AG04450 (cell line): ENCODE data around the gene MRPS30. TPM values are rescaled to one million over a fixed set of nuclear protein-coding genes. Genes with fewer than 3 reads are reported as not detected.

Experiments
- CTCF ChIA-PET: fragments of 300-600, 350-600 bp; formaldehyde crosslinking; extraction: SDS; loops from one replicate; lab custom pipeline; 2022; ENCODE audit warnings: antibody characterized with exemption, inconsistent platforms; lab: Charles Lee
- POLR2A ChIA-PET: fragments of 350-600 bp; formaldehyde crosslinking; extraction: SDS; loops from one replicate; lab custom pipeline; 2021; ENCODE audit warnings: antibody characterized with exemption, inconsistent platforms; lab: Yijun Ruan, JAX
- DNase-seq: peaks from one replicate; pipeline ENCODE4 v3.0.0-alpha.2; 2011; ENCODE audit warnings: low read depth, low spot score
- H3K27ac ChIP-seq: one replicate; pipeline ENCODE4 v1.5.1; 2012; ENCODE audit warnings: low read depth, low read length, control low read depth
- H3K27me3 ChIP-seq: one replicate; pipeline ENCODE4 v1.6.0; 2012; ENCODE audit warnings: low read length; ENCODE audit not compliant: control insufficient read depth, insufficient read depth
- H3K4me3 ChIP-seq: 2 replicates; pipeline ENCODE4 v1.5.1; 2011; ENCODE audit warnings: mild to moderate bottlenecking, low read depth, low read length, control low read depth
- H3K9me3 ChIP-seq: 2 replicates; pipeline ENCODE4 v1.5.1; 2012; ENCODE audit warnings: low read length; ENCODE audit not compliant: control insufficient read depth, insufficient read depth
- CTCF ChIP-seq: IDR thresholded peaks from 2 replicates; pipeline ENCODE4 v1.5.1; 2011; ENCODE audit warnings: low read depth, low read length, control low read depth, inconsistent platforms
- polyA plus RNA-seq: library from polyadenylated mRNA; depleted of rRNA; stranded (reverse); fragments of >200 nt; gene quantifications from 2 replicates; pipeline ENCODE4 v1.2.3, GENCODE V29; 2011

Gene MRPS30
- polyA plus RNA-seq, 1 experiment = 36.3 TPM

DNA sequence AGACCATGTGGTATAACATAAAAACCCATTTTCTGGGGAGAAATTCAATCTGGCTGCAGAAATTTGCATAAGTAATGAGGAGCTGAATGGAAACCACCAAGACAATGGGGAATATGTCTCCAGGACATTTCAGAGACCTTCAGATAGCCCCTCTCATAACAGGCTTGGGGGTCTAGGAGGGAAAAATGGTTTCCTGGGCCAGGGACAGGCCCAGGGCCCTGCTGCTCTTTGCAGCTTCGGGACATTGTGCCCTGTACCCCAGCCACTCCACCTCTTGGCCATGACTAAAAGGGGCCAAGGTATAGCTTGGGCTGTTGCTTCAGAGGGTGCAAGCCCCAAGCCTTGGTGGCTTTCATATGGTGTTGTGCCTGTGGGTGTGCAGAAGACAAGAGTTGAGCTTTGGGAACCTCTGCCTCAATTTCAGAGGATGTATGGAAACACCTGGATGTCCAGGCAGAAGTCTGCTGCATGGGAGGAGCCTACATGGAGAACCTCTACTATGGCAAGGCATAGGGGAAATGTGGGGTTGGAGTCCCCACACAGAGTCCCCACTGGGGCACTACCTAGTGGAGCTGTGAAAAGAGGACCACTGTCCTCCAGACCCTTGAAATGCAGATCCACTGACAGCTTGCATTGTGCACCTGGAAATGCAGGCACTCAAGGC, 30.4 kb downstream of the MRPS30 start:
- CTCF ChIA-PET = no interaction called here
- no peaks in the 10 kb centered on the region for H3K27me3 ChIP-seq
- DNase-seq = no peak
- peaks cover 6% of the 10 kb centered on the region; the same call in 1 of the 2 replicates for H3K9me3 ChIP-seq
- H3K27ac ChIP-seq = no peak overlapping the region
- no peak overlapping the region for H3K4me3 ChIP-seq
- no peak for TF ChIP-seq CTCF
- POLR2A ChIA-PET = no interaction called here

- TF ChIP-seq CTCF = no peak
- ChIA-PET POLR2A (no interaction called here), CTCF (no interaction called here)
- no peak for DNase-seq
- no peak overlapping the region for H3K27ac ChIP-seq
- no peak overlapping the region for H3K4me3 ChIP-seq
- peaks cover 6% of the 10 kb centered on the region; the same call in 1 of the 2 replicates for H3K9me3 ChIP-seq
- no peaks in the 10 kb centered on the region for H3K27me3 ChIP-seq
Observed at GRCh38 chr5:44842496-44843282, 33.9 kb downstream of the MRPS30 start.

DNA sequence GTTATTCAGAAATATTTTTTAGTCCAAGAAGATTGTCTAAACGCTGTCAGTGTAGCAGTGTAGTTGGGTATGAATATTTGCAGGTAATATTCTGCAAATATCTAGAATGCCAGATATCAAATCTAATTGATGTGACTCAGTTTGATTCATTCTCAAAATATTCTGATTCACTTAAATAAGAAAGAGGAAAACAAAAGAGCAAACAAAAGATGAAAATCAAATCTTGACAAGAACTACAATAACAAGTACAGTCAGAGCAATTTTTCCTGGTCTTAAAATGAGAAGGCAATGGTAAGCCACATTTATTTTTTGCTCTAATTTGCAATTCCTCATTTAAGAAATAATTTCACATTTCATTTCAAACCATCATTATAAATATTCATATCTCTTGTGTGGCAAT, 36.0 kb downstream of the MRPS30 start:
- Histone ChIP-seq H3K9me3 (no peaks in the 10 kb centered on the region), H3K4me3 (no peak overlapping the region), H3K27ac (no peak overlapping the region), H3K27me3 (no peaks in the 10 kb centered on the region)
- no peak for TF ChIP-seq CTCF
- no peak for DNase-seq
- ChIA-PET CTCF (no interaction called here), POLR2A (no interaction called here)

- Histone ChIP-seq H3K27me3 (no peaks in the 10 kb centered on the region), H3K27ac (no peak overlapping the region), H3K4me3 (no peak overlapping the region), H3K9me3 (no peaks in the 10 kb centered on the region)
- no peak for DNase-seq
- CTCF ChIA-PET = no interaction called here
- POLR2A ChIA-PET = no interaction called here
- TF ChIP-seq CTCF = no peak
Observed at GRCh38 chr5:44845777-44846176, 37.0 kb downstream of the MRPS30 start.

GRCh38 chr5:44847206-44847852, 38.6 kb downstream of the MRPS30 start:
- no peak for DNase-seq
- TF ChIP-seq CTCF = no peak
- ChIA-PET POLR2A (no interaction called here), CTCF (no interaction called here)
- Histone ChIP-seq H3K9me3 (no peaks in the 10 kb centered on the region), H3K27ac (no peak overlapping the region), H3K4me3 (no peak overlapping the region), H3K27me3 (no peaks in the 10 kb centered on the region)
